ENCODE measurements around the gene PHF21B.

Gene PHF21B

DNA sequence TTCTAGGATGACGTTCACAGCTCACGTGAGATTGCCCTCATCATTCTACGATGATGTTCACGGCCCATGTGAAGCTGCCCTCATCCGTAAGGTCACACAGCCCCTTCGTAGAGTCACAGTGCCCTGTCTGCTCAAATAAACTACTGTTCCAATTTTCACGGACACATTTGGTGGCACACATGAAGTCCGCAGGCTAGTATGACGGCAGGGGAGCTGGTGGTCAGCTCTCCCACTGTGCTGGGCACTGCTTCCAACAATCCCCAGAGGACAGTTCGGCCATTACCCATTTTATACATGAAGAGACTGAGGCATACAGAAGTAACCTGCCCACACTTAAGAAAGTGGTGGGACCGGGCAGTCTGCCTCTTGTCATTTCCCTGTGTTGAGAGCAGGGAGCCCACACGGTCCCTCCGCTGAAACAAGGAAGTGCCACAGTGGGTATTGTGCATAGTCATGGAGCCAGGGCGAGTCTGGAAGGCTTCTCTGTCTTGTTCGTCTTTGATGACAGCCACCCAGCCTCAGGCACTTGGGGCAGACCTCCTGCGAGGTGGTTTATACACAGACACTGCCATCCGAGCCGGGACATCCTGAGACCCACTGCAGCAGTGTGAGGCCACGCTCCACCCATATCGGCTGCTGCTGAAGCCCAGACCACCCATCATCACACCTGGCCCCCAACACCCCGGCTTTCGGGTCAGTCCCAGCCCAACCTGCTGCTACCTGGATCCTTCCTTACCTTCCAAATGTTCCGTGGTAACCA is 114.3 kb downstream of the PHF21B start:
- DNase-seq (ENCODE audit: low read depth), result no peak
- TF ChIP-seq, protein P1, sequence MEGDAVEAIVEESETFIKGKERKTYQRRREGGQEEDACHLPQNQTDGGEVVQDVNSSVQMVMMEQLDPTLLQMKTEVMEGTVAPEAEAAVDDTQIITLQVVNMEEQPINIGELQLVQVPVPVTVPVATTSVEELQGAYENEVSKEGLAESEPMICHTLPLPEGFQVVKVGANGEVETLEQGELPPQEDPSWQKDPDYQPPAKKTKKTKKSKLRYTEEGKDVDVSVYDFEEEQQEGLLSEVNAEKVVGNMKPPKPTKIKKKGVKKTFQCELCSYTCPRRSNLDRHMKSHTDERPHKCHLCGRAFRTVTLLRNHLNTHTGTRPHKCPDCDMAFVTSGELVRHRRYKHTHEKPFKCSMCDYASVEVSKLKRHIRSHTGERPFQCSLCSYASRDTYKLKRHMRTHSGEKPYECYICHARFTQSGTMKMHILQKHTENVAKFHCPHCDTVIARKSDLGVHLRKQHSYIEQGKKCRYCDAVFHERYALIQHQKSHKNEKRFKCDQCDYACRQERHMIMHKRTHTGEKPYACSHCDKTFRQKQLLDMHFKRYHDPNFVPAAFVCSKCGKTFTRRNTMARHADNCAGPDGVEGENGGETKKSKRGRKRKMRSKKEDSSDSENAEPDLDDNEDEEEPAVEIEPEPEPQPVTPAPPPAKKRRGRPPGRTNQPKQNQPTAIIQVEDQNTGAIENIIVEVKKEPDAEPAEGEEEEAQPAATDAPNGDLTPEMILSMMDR (IDR thresholded peaks at IDR 0.05; ENCODE audit: control insufficient read depth, insufficient read depth, low read depth, low read length, missing control alignments), result no peak
- H3K4me3 ChIP-seq (ENCODE audit: control insufficient read depth, low read depth, low read length), result no peak overlapping the region

DNA sequence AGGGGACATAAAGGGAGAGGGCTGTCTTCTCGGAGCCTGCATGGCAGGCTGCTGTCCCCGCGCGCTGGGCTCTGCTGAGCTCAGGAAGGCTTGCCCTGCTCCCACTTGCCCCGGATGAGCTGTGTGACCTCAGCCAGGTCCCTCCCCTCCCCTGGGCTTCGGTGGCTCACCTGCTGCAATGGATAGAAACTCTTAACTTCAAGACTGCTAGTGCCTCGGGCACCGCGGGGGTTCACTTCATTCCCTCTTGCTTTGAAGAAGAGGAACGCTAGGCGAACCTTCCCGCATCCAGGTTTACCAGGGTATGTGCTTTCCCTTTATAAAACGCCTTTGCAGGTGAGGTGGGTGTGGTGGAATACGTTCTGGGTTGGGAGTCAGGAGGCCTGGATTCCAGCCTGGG is 115.0 kb downstream of the PHF21B start:
- no peak overlapping the region for H3K4me3 ChIP-seq (ENCODE audit: control insufficient read depth, low read depth, low read length)
- DNase-seq (ENCODE audit: low read depth), result no peak
- TF ChIP-seq, protein P1 (IDR thresholded peaks at IDR 0.05; ENCODE audit: control insufficient read depth, insufficient read depth, low read depth, low read length, missing control alignments), result no peak

DNA sequence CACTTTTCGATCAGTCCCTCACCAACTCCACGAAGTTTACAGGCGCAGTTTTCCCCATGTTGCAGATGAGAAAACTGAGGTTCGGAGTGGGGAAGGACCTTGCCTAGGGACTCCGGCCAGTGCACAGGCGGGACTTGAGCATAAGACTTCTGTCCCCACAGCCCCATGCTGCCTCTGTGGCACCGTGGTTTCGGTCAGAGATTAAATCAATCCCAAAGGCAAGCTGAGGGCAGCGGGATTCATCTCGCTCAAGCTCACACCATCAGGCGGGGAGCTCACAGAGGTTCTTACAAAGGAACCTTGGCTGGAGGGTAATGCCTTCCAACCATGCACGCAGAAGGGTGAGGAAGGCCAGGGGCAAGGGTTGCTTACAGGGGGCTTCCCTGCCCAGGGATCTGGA is 115.5 kb downstream of the PHF21B start:
- H3K4me3 ChIP-seq (ENCODE audit: control insufficient read depth, low read depth, low read length), result no peak overlapping the region
- no peak for DNase-seq (ENCODE audit: low read depth)
- TF ChIP-seq, protein P1 (IDR thresholded peaks at IDR 0.05; ENCODE audit: control insufficient read depth, insufficient read depth, low read depth, low read length, missing control alignments), result no peak

DNA sequence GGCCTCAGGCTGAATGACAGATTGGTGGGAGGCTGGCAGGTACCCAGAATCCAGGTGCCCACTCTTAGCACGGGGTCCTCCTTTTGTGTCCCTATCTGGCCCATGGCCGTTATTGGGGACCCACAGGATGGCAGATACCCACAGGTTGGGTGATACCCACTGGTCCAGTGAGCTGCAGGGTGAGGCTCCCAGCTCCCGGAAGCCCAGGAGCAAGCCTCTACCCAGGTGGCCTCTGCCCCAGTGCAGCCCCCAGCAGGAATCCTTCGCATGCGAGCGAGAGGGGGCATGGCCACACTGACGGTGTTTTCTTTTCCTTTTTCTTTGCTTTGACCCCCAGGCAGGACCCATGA is 116.1 kb downstream of the PHF21B start:
- TF ChIP-seq, protein P1 (IDR thresholded peaks at IDR 0.05; ENCODE audit: control insufficient read depth, insufficient read depth, low read depth, low read length, missing control alignments), result no peak
- no peak for DNase-seq (ENCODE audit: low read depth)
- H3K4me3 ChIP-seq (ENCODE audit: control insufficient read depth, low read depth, low read length), result no peak overlapping the region

DNA sequence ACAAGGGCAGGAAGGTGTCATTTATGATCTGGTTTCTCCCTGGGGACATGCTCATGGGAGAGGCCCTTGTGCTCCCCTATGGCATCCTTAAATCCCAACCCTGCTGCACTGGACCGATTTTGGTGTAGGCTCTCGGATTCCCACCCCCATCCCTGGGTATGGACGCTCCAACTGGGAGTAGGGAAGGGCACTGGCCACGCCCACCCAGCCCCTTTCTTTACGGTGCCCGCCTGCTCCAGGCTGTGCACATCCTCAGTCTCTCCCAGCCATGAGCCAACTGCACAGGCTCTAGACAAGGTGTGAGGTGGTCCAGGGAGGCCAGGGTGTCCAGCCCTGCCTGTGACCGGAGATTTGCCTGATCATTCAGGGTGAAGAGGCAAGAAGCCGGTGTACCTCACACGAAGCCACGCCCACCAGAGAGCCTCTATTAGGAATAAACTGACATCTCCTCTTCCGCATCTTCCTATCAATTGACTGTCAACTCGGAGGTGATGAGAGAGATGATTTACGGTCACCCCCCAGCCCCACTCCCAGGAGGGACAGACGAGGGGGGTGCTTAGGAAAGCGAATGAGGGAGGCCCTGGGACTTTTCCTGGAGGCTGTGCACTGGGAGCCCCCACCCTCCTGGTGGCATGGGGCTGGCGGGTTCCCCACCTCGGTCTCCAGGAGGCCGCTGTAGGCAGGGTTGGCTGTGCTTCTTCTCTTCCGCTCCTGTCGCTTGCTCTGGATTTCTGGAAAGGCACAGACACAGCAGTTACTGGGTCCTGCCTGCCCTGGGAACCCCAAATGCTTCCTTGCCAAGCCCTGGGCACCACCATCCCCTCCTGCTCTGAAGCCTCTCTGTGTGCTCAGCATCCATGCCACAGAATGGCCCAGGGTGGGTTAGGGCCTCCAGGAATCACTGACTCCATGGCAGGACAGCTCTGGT is 116.7 kb downstream of the PHF21B start:
- DNase-seq (ENCODE audit: low read depth), result no peak
- no peak overlapping the region for H3K4me3 ChIP-seq (ENCODE audit: control insufficient read depth, low read depth, low read length)
- TF ChIP-seq, protein P1 (IDR thresholded peaks at IDR 0.05; ENCODE audit: control insufficient read depth, insufficient read depth, low read depth, low read length, missing control alignments), result no peak

DNA sequence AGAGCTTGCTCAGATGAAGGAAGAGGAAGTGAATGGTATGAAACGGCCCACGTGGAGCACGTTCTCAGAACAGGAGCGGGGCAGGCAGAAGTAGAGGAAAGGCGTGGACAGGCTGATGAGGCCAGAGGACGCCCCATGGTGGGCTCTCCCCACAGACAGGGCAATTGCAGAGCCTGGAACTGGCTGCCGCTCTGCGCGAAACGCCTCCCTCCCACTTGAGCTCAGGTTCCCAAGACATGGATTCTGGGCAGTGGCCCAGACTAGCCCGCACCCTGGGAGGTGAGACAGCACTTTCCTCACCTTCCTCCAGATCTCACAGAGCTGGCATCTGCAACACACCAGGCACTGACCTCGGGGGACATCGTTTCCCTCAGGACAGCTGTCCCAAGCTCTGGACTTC is 117.6 kb downstream of the PHF21B start:
- TF ChIP-seq, protein P1 (IDR thresholded peaks at IDR 0.05; ENCODE audit: control insufficient read depth, insufficient read depth, low read depth, low read length, missing control alignments), result no peak
- DNase-seq (ENCODE audit: low read depth), result no peak
- no peak overlapping the region for H3K4me3 ChIP-seq (ENCODE audit: control insufficient read depth, low read depth, low read length)
